HG03571 (cell line): Measurements from ENCODE around the gene MYEOV.

Source experiments
- ATAC-seq: cut with Tn5 transposase; IDR thresholded peaks from one replicate; pipeline ENCODE4 v1.9.1; 2021; ENCODE audit not compliant: unreplicated experiment

MYEOV gene

DNA sequence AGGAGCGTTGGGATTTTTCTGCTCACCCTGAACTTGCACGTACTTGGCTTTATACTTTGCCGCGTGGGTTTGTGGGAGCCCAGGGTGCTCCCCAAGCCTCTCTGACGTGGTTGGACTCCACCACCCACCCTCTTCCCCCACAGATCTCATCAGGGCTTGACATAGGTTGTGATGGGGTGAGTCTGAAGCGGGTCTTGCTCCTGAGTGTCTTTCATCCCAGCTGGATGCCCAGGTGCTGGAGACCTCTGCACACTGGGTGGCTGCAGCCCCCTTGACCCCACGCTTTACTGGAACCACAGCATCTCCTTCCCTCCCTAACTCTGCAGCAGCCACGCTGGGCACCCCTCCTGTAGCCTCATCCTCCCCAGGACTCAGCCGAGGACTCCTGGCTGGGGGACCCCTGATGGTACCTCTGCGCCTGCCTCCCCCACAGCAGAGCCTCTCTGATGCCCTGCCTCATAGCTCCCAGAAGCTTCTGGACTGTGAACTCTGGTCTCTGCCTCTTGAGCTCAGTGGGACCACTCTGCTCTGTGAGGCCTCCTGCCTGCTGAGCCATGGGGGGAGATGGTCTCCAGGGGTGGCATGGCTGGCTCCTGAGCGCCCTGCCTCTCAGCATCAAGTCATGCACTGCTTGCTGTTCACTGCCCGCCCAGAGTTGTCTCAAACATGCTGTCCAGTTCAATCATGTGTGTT lies 45.2 kb downstream of the MYEOV start:
- no peak for ATAC-seq

DNA sequence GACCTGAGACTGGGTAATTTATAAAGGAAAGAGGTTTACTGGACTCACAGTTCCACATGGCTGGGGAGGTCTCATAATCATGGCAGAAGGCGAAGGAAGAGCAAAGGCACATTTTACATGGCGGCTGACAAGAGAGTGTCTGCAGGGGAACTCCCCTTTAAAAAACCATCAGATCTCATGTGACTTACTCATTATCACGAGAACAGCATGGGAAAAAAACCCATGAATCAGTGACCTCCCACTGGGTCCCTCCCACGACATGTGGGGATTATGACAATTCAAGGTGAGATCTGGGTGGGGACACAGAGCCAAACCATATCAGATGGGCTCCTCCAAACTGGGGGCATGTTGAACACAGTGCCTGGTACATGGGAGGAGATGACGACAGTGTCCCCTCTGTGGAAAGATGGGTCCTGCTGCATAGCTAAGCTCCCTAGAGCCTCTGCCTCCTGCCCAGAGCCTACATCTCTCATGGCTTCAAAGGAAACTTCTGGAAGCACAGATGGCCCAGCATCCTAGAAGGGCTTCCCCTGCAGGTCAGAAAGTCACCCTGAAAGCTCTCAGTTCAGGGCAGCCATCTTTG lies 46.1 kb downstream of the MYEOV start:
- ATAC-seq = no peak

- no peak for ATAC-seq
These were observed 48.8 kb downstream of the MYEOV start for GRCh38 chr11:69342588-69343330.

GRCh38 chr11:69343401-69344321 lies 49.7 kb downstream of the MYEOV start:
- ATAC-seq = no peak

DNA sequence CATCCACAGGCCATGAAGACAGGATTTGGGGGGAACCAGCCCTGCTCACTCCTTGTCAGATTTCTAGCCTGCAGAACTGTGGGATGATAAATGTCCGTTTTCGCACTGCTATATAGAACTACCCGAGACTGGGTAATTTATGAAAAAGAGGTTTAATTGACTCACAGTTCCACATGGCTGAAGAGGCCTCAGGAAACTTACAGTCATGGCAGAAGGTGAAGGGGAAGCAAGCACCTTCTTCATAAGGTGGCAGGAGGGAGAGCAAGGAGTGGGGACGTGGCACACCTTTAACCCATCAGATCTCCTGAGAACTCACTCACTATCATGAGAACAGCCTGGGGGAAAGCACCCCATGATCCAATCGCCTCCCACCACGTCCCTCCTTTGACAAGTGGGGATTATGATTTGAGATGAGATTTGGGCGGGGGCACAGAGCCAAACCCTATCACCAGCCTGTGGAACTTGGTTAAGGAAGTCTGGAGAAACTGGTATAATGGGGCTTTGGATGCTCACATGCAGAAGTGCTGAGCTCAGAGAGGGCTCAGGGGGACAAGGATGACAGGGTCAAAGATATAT lies 50.7 kb downstream of the MYEOV start:
- no peak for ATAC-seq
